Measurements from ENCODE around the gene CDKN2AIP.
A peak's percentile ranks its signal among the peaks of the same experiment; 100 is the strongest.

The CDKN2AIP gene

GRCh38 chr4:183399616-183400015 is 44.8 kb upstream of the CDKN2AIP start:
- Histone ChIP-seq H3K27ac (ENCODE audit: insufficient read depth in 1 of 2, low read depth in 1 of 2, low read length in 2 of 2, poor library complexity in 1 of 2, severe bottlenecking in 2 of 2) (no peak overlapping the region), H3K9me3 (ENCODE audit: control extremely low read depth in 1 of 5, control insufficient read depth in 4 of 5, insufficient read depth in 2 of 5, low read depth in 1 of 5, low read length in 4 of 5) (no peaks in the 10 kb centered on the region), H3K27me3 (replicated peaks in 2 of 5; ENCODE audit: control insufficient read depth in 4 of 5, insufficient read depth in 5 of 5, low read length in 4 of 5) (no peaks in the 10 kb centered on the region), H3K4me1 (ENCODE audit: control extremely low read depth in 1 of 4, control insufficient read depth in 4 of 4, insufficient read depth in 4 of 4, low read length in 3 of 4) (peaks cover 6 to 45% (median 34%) of the 10 kb centered on the region in 4 experiments), H3K4me3 (ENCODE audit: control insufficient read depth in 1 of 7, extremely low read depth in 1 of 7, insufficient read depth in 4 of 7, low read depth in 2 of 7, low read length in 6 of 7) (peak overlapping the region in 1 of 7 experiments; percentile 74), H3K36me3 (ENCODE audit: control insufficient read depth in 4 of 4, insufficient read depth in 4 of 4, low read length in 3 of 4) (no peaks in the 10 kb centered on the region)
- peak in 2 of 3 donors; percentile 59 to 67 for DNase-seq
- ChIA-PET CTCF (interaction anchor here (0.7 to 1.7 kb wide), 4 partner anchors 16 to 481 kb away, joined by 3 read pairs; no protein-coding TSS in a partner anchor), POLR2A (no interaction called here)
- WGBS (ENCODE audit: insufficient coverage), result 20% methylated on average over 1 of the region's 12 CpGs

GRCh38 chr4:183400035-183400434 is 44.4 kb upstream of the CDKN2AIP start:
- WGBS (ENCODE audit: insufficient coverage), result no CpG with 5 or more reads among the region's 5 CpGs
- ChIA-PET CTCF (no interaction called here), POLR2A (no interaction called here)
- no peak for DNase-seq
- H3K36me3 ChIP-seq (ENCODE audit: control insufficient read depth in 4 of 4, insufficient read depth in 4 of 4, low read length in 3 of 4), result no peaks in the 10 kb centered on the region
- H3K27me3 ChIP-seq (replicated peaks in 2 of 5; ENCODE audit: control insufficient read depth in 4 of 5, insufficient read depth in 5 of 5, low read length in 4 of 5), result no peaks in the 10 kb centered on the region
- H3K27ac ChIP-seq (ENCODE audit: insufficient read depth in 1 of 2, low read depth in 1 of 2, low read length in 2 of 2, poor library complexity in 1 of 2, severe bottlenecking in 2 of 2), result no peak overlapping the region
- no peaks in the 10 kb centered on the region for H3K9me3 ChIP-seq (ENCODE audit: control extremely low read depth in 1 of 5, control insufficient read depth in 4 of 5, insufficient read depth in 2 of 5, low read depth in 1 of 5, low read length in 4 of 5)
- H3K4me3 ChIP-seq (ENCODE audit: control insufficient read depth in 1 of 7, extremely low read depth in 1 of 7, insufficient read depth in 4 of 7, low read depth in 2 of 7, low read length in 6 of 7), result no peak overlapping the region
- peaks cover 2 to 41% (median 34%) of the 10 kb centered on the region in 4 experiments for H3K4me1 ChIP-seq (ENCODE audit: control extremely low read depth in 1 of 4, control insufficient read depth in 4 of 4, insufficient read depth in 4 of 4, low read length in 3 of 4)

- Histone ChIP-seq H3K4me3 (ENCODE audit: control insufficient read depth in 1 of 7, extremely low read depth in 1 of 7, insufficient read depth in 4 of 7, low read depth in 2 of 7, low read length in 6 of 7) (no peak overlapping the region), H3K27ac (ENCODE audit: insufficient read depth in 1 of 2, low read depth in 1 of 2, low read length in 2 of 2, poor library complexity in 1 of 2, severe bottlenecking in 2 of 2) (no peak overlapping the region), H3K4me1 (ENCODE audit: control extremely low read depth in 1 of 4, control insufficient read depth in 4 of 4, insufficient read depth in 4 of 4, low read length in 3 of 4) (peaks cover 0 to 30% (median 27%) of the 10 kb centered on the region in 4 experiments), H3K9me3 (ENCODE audit: control extremely low read depth in 1 of 5, control insufficient read depth in 4 of 5, insufficient read depth in 2 of 5, low read depth in 1 of 5, low read length in 4 of 5) (no peaks in the 10 kb centered on the region), H3K36me3 (ENCODE audit: control insufficient read depth in 4 of 4, insufficient read depth in 4 of 4, low read length in 3 of 4) (no peaks in the 10 kb centered on the region), H3K27me3 (replicated peaks in 2 of 5; ENCODE audit: control insufficient read depth in 4 of 5, insufficient read depth in 5 of 5, low read length in 4 of 5) (no peaks in the 10 kb centered on the region)
- POLR2A ChIA-PET, result no interaction called here
- CTCF ChIA-PET, result interaction anchor here (0.8 to 1.4 kb wide), 2 partner anchors 142 to 145 kb away, joined by 3 read pairs; no protein-coding TSS in a partner anchor
- WGBS (ENCODE audit: insufficient coverage), result 92% methylated on average over 2 of the region's 4 CpGs
- no peak for DNase-seq
Measured at GRCh38 chr4:183401473-183401872, 43.0 kb upstream of the CDKN2AIP start.

- no peaks in the 10 kb centered on the region for H3K36me3 ChIP-seq (ENCODE audit: control insufficient read depth in 4 of 4, insufficient read depth in 4 of 4, low read length in 3 of 4)
- POLR2A ChIA-PET, result no interaction called here
- no peaks in the 10 kb centered on the region for H3K9me3 ChIP-seq (ENCODE audit: control extremely low read depth in 1 of 5, control insufficient read depth in 4 of 5, insufficient read depth in 2 of 5, low read depth in 1 of 5, low read length in 4 of 5)
- no peak overlapping the region for H3K4me3 ChIP-seq (ENCODE audit: control insufficient read depth in 1 of 7, extremely low read depth in 1 of 7, insufficient read depth in 4 of 7, low read depth in 2 of 7, low read length in 6 of 7)
- no peaks in the 10 kb centered on the region for H3K27me3 ChIP-seq (replicated peaks in 2 of 5; ENCODE audit: control insufficient read depth in 4 of 5, insufficient read depth in 5 of 5, low read length in 4 of 5)
- CTCF ChIA-PET, result interaction anchor here (1.0 to 1.4 kb wide), 2 partner anchors 45 to 146 kb away, joined by 3 read pairs; no protein-coding TSS in a partner anchor
- peaks cover 0 to 30% (median 26%) of the 10 kb centered on the region in 4 experiments for H3K4me1 ChIP-seq (ENCODE audit: control extremely low read depth in 1 of 4, control insufficient read depth in 4 of 4, insufficient read depth in 4 of 4, low read length in 3 of 4)
- DNase-seq, result no peak
- 85% methylated on average over 2 of the region's 4 CpGs for WGBS (ENCODE audit: insufficient coverage)
- no peak overlapping the region for H3K27ac ChIP-seq (ENCODE audit: insufficient read depth in 1 of 2, low read depth in 1 of 2, low read length in 2 of 2, poor library complexity in 1 of 2, severe bottlenecking in 2 of 2)
Measured at GRCh38 chr4:183402771-183403170, 41.7 kb upstream of the CDKN2AIP start.

GRCh38 chr4:183403486-183403885 is 41.0 kb upstream of the CDKN2AIP start:
- H3K36me3 ChIP-seq (ENCODE audit: control insufficient read depth in 4 of 4, insufficient read depth in 4 of 4, low read length in 3 of 4), result no peaks in the 10 kb centered on the region
- DNase-seq, result no peak
- ChIA-PET POLR2A (no interaction called here), CTCF (interaction anchor here (1.0 kb wide), 1 partner anchor 70 kb away, joined by 3 read pairs; no protein-coding TSS in a partner anchor)
- H3K4me3 ChIP-seq (ENCODE audit: control insufficient read depth in 1 of 7, extremely low read depth in 1 of 7, insufficient read depth in 4 of 7, low read depth in 2 of 7, low read length in 6 of 7), result no peak overlapping the region
- no peak overlapping the region for H3K27ac ChIP-seq (ENCODE audit: insufficient read depth in 1 of 2, low read depth in 1 of 2, low read length in 2 of 2, poor library complexity in 1 of 2, severe bottlenecking in 2 of 2)
- 93% methylated on average over 7 of the region's 9 CpGs for WGBS (ENCODE audit: insufficient coverage)
- no peaks in the 10 kb centered on the region for H3K27me3 ChIP-seq (replicated peaks in 2 of 5; ENCODE audit: control insufficient read depth in 4 of 5, insufficient read depth in 5 of 5, low read length in 4 of 5)
- H3K9me3 ChIP-seq (ENCODE audit: control extremely low read depth in 1 of 5, control insufficient read depth in 4 of 5, insufficient read depth in 2 of 5, low read depth in 1 of 5, low read length in 4 of 5), result no peaks in the 10 kb centered on the region
- peaks cover 0 to 27% (median 22%) of the 10 kb centered on the region in 4 experiments for H3K4me1 ChIP-seq (ENCODE audit: control extremely low read depth in 1 of 4, control insufficient read depth in 4 of 4, insufficient read depth in 4 of 4, low read length in 3 of 4)

- H3K9me3 ChIP-seq (ENCODE audit: control extremely low read depth in 1 of 5, control insufficient read depth in 4 of 5, insufficient read depth in 2 of 5, low read depth in 1 of 5, low read length in 4 of 5), result no peaks in the 10 kb centered on the region
- H3K4me1 ChIP-seq (ENCODE audit: control extremely low read depth in 1 of 4, control insufficient read depth in 4 of 4, insufficient read depth in 4 of 4, low read length in 3 of 4), result peaks cover 0 to 27% (median 22%) of the 10 kb centered on the region in 4 experiments
- WGBS (ENCODE audit: insufficient coverage), result 98% methylated on average over 4 of the region's 4 CpGs
- POLR2A ChIA-PET, result interaction anchor here (0.6 kb wide), 1 partner anchor 254 kb away, joined by 4 read pairs; no protein-coding TSS in a partner anchor
- no peak overlapping the region for H3K4me3 ChIP-seq (ENCODE audit: control insufficient read depth in 1 of 7, extremely low read depth in 1 of 7, insufficient read depth in 4 of 7, low read depth in 2 of 7, low read length in 6 of 7)
- no peak for DNase-seq
- H3K27ac ChIP-seq (ENCODE audit: insufficient read depth in 1 of 2, low read depth in 1 of 2, low read length in 2 of 2, poor library complexity in 1 of 2, severe bottlenecking in 2 of 2), result no peak overlapping the region
- CTCF ChIA-PET, result interaction anchor here (0.6 to 1.0 kb wide), 2 partner anchors 70 to 112 kb away, joined by 3 read pairs; no protein-coding TSS in a partner anchor
- H3K36me3 ChIP-seq (ENCODE audit: control insufficient read depth in 4 of 4, insufficient read depth in 4 of 4, low read length in 3 of 4), result no peaks in the 10 kb centered on the region
- no peaks in the 10 kb centered on the region for H3K27me3 ChIP-seq (replicated peaks in 2 of 5; ENCODE audit: control insufficient read depth in 4 of 5, insufficient read depth in 5 of 5, low read length in 4 of 5)
Measured at GRCh38 chr4:183403961-183404360, 40.5 kb upstream of the CDKN2AIP start.

GRCh38 chr4:183405303-183405702 is 39.1 kb upstream of the CDKN2AIP start:
- ChIA-PET CTCF (interaction anchor here (0.7 to 3.3 kb wide), 2 partner anchors 130 to 143 kb away, joined by 3 to 14 read pairs; no protein-coding TSS in a partner anchor), POLR2A (no interaction called here)
- Histone ChIP-seq H3K4me3 (ENCODE audit: control insufficient read depth in 1 of 7, extremely low read depth in 1 of 7, insufficient read depth in 4 of 7, low read depth in 2 of 7, low read length in 6 of 7) (no peak overlapping the region), H3K27ac (ENCODE audit: insufficient read depth in 1 of 2, low read depth in 1 of 2, low read length in 2 of 2, poor library complexity in 1 of 2, severe bottlenecking in 2 of 2) (no peak overlapping the region), H3K27me3 (replicated peaks in 2 of 5; ENCODE audit: control insufficient read depth in 4 of 5, insufficient read depth in 5 of 5, low read length in 4 of 5) (no peaks in the 10 kb centered on the region), H3K4me1 (ENCODE audit: control extremely low read depth in 1 of 4, control insufficient read depth in 4 of 4, insufficient read depth in 4 of 4, low read length in 3 of 4) (peaks cover 0 to 21% (median 14%) of the 10 kb centered on the region in 4 experiments), H3K9me3 (ENCODE audit: control extremely low read depth in 1 of 5, control insufficient read depth in 4 of 5, insufficient read depth in 2 of 5, low read depth in 1 of 5, low read length in 4 of 5) (no peaks in the 10 kb centered on the region), H3K36me3 (ENCODE audit: control insufficient read depth in 4 of 4, insufficient read depth in 4 of 4, low read length in 3 of 4) (no peaks in the 10 kb centered on the region)
- WGBS (ENCODE audit: insufficient coverage), result 29% methylated on average over 3 of the region's 11 CpGs
- peak in 1 of 3 donors; percentile 43 for DNase-seq
